Heart left ventricle (tissue), 13 donors: ENCODE data around the gene SPATA31C2.

Experiments used
- CTCF ChIP-seq, 12 donors: fragments of 200-600 bp; sonication (generic) in 4 of 12; IDR thresholded peaks; one replicate each; pipeline versions ENCODE4 v1.5.0 to v1.8.0; 2018 to 2022; ENCODE audit warnings: antibody characterized with exemption in 12 of 12, mild to moderate bottlenecking in 5 of 12
- POLR2A ChIP-seq, 2 donors: fragments of 450-650 bp; IDR thresholded peaks; one replicate each; pipeline ENCODE4 v1.6.1; 2017; ENCODE audit warnings: antibody characterized with exemption in 2 of 2, mild to moderate bottlenecking in 2 of 2, moderate library complexity in 2 of 2
- donor health status: ischemic (EF 13 %, LVEDD 7.1; RV severe dilation, severe dysfunction).
- donor health status: DM: no; HTN: yes; CAD: no.
- donor health status: DM: no; HTN: no; CAD: no.
- donor health status: ischemic (EF 25% LVEDD 6.9; RV normal size, moderate dysfunction).
- donor health status: ischemic (EF 25% LVEDD 5.7; RV mildly dilated, moderate dysfunction).
- donor health status: ischemic (EF 35%, LVEDD 5.7; RV mildly dilated, moderate dysfunction).
- donor health status: nonischemic (EF 11% LVEDD 7.7; RV severe dilation, severe dysfunction).
- donor health status: DM: yes; HTN: yes; CAD: no.
- donor health status: PGD.
- donor health status: ischemic (EF 29% LVEDD 5.4; RV normal size, mild dysfunction).
- donor health status: nonischemic (EF 23%, LVEDD 6.1; RV moderate dilation, normal function).

DNA sequence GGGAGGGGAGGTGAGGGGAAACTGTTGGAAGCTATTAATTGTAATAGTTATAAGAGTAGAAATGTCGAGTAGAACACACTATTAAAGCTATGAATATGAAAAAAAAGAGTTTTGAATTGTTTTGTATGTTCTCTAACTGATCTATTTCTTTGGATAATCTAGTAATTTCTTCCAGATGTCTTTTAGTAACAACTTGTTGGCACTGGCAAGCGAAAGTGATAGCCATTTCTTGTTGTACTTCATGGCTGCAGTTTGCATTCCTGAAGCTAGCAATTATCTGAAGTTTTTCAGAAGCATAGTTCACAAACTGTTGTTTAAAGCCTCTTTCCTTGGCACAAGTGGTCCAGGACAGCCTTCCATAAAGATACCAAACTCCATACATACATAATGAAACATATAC, 49.4 kb upstream of the SPATA31C2 start:
- TF ChIP-seq CTCF (IDR thresholded peaks at IDR 0.05) (no peak), POLR2A (IDR thresholded peaks at IDR 0.05) (no peak)
